Stimulated activated CD4-positive, alpha-beta T cell treated with anti-CD3 and anti-CD28 coated beads, Interleukin-2, amount 100 ng/mL, for 24 hours (primary cell): Measurements from ENCODE around the gene SLC4A8.

ENCODE experiments used
- DNase-seq, 2 donors: peaks; one replicate each; pipeline ENCODE4 v3.0.0-alpha.2; 2020

Gene SLC4A8

GRCh38 chr12:51528852-51529650 is 104.4 kb downstream of the SLC4A8 start:
- no peak for DNase-seq

GRCh38 chr12:51529651-51529970 is 105.0 kb downstream of the SLC4A8 start:
- no peak for DNase-seq

GRCh38 chr12:51530208-51530607 is 105.6 kb downstream of the SLC4A8 start:
- DNase-seq, result no peak

DNA sequence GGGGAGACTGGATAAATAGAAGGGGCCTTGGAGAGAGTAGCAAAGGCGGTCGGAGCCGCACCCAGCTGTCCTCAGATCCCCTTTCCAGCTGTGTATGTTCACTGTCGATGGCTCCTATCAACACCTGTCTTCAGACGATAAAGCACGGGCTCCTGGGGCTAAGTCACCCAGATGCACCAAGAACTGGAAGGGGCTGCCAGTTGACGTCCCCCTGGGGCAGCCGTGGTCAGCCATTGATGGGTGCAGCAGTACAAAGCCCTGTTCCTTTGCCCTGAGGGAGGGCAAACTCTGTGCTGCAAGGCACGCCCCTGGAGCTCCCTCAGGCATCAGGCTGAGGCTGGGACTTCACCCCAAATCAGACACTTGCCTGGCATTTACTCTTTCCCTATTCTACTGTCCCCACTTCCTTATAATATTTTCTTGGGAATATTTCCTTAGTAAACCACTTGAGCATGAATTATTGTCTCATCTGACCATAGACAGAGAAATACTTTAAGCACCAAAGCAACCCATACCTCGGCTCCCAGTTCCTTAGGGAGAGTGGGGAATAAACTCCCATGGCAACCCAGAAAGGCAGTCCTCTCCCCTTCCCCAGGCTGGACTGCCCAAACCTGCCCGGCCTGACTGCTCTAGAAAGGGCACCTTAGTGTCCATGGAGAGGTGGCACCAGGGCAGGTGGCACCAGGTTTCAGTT is 106.8 kb downstream of the SLC4A8 start:
- no peak for DNase-seq

GRCh38 chr12:51531978-51532497 is 107.4 kb downstream of the SLC4A8 start:
- DNase-seq, result peak; percentile 78 to 80

- no peak for DNase-seq
These were observed 109.2 kb downstream of the SLC4A8 start for GRCh38 chr12:51533799-51534198.

GRCh38 chr12:51534216-51535074 is 109.8 kb downstream of the SLC4A8 start:
- no peak for DNase-seq

GRCh38 chr12:51536159-51536558 is 111.5 kb downstream of the SLC4A8 start:
- DNase-seq, result no peak

- DNase-seq, result no peak
These were observed 113.5 kb downstream of the SLC4A8 start for GRCh38 chr12:51538149-51538548.

DNA sequence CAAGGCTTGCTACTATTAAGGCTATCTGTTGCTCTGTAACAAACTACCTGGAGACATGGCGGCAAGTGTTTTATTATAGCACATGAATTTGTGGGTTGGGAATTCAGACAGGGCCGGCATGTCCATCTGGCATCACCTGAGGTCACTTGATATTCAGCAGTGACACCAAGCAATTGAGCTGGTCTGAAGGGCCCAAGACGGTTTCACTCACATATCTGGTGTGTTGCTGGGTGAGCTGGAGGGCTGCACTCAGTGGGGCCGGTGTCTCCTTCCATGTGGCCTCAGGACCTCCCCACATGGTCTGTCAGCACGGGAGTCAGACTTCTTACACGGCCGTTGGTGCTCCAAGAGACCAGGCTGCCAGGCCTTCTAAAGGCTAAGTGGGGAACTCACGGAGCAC is 114.0 kb downstream of the SLC4A8 start:
- DNase-seq, result no peak

- no peak for DNase-seq
These were observed 116.4 kb downstream of the SLC4A8 start for GRCh38 chr12:51540996-51541395.

DNA sequence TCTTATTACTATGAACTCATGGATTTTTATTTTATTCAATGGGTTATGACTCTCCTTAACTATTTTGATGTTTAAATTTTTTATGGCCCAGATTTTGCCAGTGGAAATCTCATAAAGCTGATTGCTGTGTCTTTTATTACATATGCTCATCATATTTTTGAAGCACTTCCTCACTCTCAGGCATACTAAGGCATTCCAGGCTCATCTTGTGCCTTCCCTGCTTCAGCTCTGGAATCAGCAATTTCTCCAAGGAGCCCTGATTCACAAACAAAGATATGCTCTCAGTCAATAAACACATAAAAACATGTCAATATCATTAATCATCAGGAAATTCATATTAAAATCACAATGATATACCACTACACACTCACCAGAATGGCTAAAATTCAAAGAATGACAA is 121.5 kb downstream of the SLC4A8 start:
- DNase-seq, result no peak

- DNase-seq, result no peak
These were observed 123.0 kb downstream of the SLC4A8 start for GRCh38 chr12:51547606-51548005.

DNA sequence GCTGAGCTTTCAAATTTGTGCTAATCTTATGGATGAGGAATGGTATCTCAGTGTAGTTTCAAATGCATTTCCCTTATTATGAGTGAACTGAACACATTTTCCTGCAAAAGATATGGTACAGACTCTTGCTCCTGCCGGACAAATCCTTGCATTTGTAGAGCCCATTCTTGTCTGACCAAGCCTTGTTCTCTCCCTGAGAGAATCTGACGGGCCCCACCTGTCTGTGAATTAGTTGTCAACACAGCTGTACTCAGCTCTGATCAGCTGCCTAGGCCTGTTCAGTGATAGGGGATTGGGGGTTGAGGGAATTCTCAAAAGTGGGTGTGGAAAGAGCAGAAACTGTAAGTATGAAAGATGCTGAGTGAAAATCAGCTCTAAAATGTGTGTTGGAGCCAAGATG is 123.6 kb downstream of the SLC4A8 start:
- no peak for DNase-seq

DNA sequence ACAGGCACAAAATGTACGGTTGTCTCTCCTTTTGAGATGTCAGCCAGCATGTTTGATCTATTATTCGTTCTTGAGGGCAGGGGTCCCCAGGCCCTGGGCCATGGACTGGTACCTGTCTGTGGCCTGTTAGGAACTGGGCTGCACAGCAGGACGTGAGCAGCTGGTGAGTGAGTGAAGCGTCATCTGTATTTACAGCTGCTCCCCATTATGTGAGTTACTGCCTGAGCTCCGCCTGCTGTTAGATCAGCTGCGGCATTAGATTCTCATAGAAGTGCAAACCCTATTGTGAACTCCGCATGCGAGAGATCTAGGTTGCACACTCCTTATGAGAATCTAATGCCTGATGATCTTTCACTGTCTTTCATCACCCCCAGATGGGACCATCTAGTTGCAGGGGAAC is 125.0 kb downstream of the SLC4A8 start:
- DNase-seq, result no peak
